GM10266 (cell line): ENCODE results near the gene DDO.
"Not testable (repeated sequence)": the region's sequence is repeated elsewhere in the genome, so short reads cannot be mapped to it uniquely, and the experiment has no call there.

ENCODE experiments used
- DNase-seq: peaks from one replicate; pipeline ENCODE4 v3.0.0; 2012; ENCODE audit errors: extremely low spot score
- CTCF ChIP-seq: IDR thresholded peaks from 2 replicates; pipeline ENCODE4 v1.5.1; 2012; ENCODE audit warnings: mild to moderate bottlenecking, low read depth; ENCODE audit not compliant: control insufficient read depth, insufficient read depth; ENCODE audit errors: missing control alignments

The DDO gene

GRCh38 chr6:110415086-110415916, at the start of gene DDO:
DDO (minus strand) TSS chr6:110415575; CDS start chr6:110413462, 2,113 bp downstream.
- no peak for TF ChIP-seq CTCF
- peak; percentile 62 for DNase-seq

GRCh38 chr6:110462884-110463481, 47.6 kb upstream of the DDO start:
- no peak for DNase-seq
- no peak for TF ChIP-seq CTCF

- DNase-seq, result no peak
- no peak for TF ChIP-seq CTCF
Observed at GRCh38 chr6:110461376-110461775, 46.0 kb upstream of the DDO start.

- no peak for TF ChIP-seq CTCF
Observed at GRCh38 chr6:110459137-110459536, 43.8 kb upstream of the DDO start.

GRCh38 chr6:110458476-110458875, 43.1 kb upstream of the DDO start:
- no peak for TF ChIP-seq CTCF
- no peak for DNase-seq

More at GRCh38 chr6:110459137-110459536, 43.8 kb upstream of the DDO start:
- no peak for DNase-seq

GRCh38 chr6:110457567-110458175, 42.3 kb upstream of the DDO start:
- not testable (repeated sequence) for DNase-seq

More at GRCh38 chr6:110457567-110458175, 42.3 kb upstream of the DDO start:
- peak; percentile 45 for TF ChIP-seq CTCF
